GM11168 (cell line): ENCODE data around the gene LCP2.

Source experiments
- in situ Hi-C: fragments of 300-500 bp; cut with MboI; formaldehyde crosslinking; loops from one replicate; pipeline ENCODE4 v1.12.0; 2022; ENCODE audit warnings: low sequenced_read_pairs; ENCODE audit not compliant: unreplicated experiment

LCP2 gene

DNA sequence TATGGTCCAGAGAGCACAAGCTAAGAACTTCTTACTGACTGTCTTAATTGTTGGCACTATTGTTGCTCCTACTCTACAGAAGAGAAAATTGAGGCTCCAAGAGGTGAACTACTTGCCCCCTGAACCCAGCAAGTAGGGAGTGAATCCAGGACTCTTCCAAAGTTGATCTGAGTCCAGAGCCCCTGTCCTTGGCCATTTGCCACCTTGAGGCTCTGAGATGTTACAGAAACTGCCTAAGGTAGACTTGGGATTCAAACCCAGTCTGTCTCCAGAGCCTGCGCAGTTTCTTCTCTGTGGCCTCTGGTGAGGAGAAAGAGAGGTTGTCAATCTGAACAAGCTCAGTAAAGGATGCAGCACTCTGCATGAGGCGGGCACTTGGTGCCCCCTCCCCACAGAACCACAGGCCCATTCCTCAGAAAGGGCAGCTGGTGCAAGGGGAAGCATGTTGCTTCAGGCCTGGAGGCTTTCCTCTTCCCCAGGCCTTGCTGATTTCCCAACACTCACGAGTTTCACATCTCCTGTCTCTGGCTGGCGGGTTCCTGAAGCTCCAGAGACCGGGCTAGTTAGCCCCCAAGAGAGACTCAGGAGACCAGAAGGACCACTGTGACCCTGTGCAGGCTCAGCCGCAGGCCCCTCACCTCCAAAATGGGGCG, 2.9 kb upstream of the LCP2 start:
- in situ Hi-C loops, result no loop called here

DNA sequence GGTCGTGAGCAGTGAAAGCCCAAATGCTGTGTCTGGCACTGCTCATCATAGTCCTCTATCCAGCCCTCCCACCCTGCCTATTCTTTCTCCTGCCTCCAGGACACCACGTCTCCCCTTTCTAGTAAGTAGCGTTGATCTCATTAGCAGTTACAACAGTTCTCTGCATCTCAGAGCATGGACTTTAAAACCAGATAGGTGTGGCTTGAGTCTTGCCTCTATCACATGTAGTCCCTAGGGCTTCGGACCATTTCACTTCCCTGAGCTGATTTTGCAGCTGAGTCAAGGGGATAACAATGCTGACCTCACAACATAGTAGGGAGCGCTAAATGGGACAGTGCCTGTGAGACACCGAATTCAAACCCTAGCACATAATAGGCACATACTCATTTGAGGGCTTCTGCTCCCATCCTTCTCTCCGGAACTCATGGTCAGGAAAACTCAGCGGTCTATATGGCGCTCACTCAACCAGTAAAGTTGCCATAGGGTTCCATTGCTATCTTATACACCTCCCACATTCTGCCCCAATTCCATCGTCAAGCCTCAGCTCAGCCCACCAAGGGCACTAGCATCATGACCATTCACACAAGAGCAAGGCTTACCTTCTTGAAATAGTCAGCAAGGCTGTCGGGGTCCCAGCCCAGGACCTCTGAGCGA, 515 bp downstream of the LCP2 start:
- in situ Hi-C loops, result no loop called here

DNA sequence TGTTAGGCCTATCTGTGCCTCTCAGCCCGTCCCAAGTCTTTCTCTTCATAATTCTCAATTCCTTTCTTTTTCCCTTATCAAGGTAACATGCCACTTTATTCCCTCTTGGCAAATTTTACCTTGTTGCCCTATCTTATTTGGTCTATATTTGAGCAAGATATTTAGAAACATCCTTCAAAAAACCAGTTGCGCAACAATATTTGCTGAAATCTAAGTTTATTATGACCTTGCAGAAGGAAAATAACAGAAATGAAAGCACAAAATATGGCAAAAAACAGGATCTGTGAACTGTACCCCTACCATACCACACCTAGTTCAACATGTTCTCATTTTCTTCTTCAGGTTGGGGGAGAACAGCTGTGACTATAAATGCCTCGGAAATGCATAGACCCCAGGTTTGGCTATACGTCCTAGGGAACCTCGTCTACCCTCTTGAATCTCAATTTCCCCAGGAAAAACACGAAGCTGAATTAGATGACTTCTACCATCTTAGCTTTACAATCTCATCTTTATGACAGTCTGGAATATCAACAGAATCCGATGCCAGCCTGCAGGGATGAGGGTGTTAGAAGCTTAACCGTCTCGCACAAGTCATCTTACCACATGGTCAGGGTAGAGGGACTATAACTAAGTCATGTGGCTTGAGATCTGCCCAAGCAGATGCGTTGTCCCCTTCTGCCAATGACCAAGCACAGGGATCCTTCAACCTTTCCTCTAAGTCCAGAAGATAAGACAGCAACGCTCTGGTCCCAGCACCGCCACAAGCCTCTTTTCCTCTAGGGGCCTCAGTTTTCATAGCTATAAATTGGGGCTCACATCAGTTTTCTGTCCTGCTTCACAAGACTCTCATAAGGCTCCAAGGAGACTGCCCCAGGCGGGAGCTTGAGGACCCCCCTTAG, 1.3 kb downstream of the LCP2 start:
- in situ Hi-C loops, result no loop called here

DNA sequence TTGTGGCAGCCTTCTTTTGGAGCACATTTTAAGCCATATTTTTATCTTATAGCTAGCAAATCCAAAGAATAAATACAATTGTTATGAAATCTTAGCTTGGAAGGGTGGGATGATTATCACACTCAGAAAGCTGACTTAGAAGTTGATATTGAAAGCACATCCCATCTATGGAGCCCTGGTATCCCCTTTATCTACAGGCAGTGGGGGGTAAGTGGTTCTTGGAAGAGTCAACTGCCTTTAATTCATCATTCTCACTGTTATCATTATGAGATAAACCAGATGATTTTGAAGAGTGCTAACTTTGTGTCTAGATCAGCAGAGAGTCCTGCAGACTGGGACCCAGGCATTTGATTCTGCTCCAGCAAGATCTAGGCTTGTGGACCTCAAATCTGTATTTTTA, 3.0 kb downstream of the LCP2 start:
- in situ Hi-C loops, result no loop called here

DNA sequence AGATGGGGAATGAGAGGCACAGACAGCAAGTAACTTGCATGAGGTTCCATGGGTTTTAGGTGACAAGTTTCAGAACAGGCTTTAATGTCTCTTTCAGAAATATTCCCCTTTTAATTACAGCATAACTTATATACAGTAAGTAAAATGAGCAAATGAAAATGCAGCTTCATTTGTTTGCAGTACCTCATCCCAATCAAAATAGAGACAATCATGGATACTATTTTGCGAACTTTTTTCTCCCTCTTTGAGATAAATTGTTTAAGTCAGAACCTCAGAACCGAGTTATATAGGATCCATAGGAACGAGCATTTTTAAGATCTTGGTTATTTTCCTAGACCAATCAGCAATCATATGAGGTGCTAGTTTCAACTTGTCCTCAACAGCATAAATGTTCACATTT, 3.5 kb downstream of the LCP2 start:
- in situ Hi-C loops, result no loop called here

DNA sequence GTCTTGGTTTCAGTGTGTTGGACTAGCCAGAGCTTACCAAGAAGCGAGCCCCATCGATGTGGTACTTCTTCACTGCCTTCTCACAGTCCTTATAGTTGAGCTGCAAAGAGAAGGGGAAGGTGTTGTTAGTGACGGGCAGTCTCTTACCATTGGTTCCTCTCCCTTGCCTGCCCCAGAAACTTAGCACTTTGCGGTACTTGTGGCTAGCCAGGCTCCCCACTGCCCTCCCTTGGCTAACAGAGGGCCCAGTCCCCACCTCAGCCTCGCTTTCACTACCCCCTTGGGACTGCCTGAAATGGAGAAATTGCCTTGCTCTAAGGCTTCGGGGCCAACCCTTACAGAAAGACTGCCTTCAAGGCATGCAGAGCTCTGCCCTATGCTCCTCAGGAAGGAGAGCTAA, 4.3 kb downstream of the LCP2 start:
- in situ Hi-C loops, result no loop called here

DNA sequence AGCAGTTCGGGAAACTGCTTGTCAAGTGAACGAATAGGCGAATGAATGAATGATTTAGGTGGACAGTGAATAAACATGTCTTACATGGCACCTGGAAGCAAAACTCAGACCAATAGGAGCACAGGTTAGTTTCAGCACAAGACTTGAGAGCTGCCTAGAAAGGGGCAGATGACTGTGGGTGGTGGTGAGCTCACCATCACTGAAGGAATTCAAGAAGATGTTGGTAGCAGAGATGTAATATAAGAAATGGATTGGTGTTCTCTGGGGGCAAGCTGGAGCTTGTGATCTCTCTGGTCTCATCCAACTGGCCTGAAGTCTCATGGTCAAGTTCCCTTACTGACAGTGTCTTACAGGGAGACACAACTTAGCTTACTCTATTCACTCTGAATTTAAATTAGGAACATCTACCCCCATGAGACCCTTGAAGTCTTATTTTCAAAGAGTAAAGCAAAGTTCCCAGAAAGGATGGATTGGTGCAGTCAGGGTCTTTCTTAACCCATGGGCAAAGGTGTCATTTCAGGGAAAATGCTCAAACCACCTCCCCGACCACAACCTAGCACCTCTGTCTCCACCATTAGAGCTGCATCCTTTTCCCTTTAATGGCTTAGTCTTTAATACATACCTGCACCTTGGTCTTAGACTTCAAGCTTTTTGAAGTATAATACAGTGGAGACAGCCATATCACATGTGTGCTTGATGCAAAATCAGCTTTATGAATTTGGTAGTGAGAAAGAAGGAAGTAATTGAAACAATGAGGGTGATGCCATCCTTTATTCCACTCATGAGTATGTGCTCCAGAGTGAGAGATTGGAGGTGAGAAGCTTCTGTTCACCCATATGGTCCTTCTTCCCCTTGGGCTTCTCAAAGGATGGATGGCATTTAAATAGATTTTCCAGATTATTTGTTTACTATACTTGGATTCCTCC, 5.1 kb downstream of the LCP2 start:
- in situ Hi-C loops, result no loop called here

DNA sequence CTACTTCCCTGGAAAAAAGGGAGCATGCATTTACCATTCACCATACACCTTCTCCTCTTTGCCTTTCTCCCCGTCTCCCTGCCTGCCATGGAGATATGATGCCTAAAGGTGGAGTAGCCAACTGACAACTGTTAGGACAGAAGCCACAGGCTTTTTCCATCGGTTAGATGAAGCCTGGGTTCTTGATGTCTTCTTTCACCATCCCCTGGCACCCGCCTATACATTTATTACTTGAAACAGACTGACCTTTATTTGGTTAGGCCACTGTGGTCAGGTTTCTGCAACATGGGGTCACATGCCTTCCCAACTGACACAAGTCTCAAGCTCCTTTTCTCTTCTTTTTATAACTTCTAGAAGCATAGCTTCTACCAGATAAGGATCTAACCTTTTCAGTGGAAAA, 7.1 kb downstream of the LCP2 start:
- in situ Hi-C loops, result no loop called here

DNA sequence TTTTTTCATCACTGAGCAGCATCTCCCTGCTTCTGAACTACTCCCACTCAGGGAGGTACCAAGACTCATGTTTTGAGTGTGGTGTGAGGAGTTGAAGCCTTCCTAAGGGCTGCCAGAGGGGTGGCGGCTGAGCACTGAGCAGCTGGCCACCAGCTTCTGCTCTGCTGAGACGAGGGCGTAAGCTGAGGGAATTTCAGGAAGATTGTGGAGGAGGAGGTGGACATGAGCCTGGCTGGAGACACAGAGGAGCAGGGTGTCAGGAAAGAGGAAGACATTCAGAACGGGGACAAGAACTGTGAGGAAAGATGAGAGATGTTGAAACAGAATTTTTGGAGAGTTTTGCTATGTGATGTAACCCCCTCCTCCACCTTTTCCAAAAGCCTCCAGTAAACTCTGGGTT, 7.8 kb downstream of the LCP2 start:
- in situ Hi-C loops, result no loop called here

DNA sequence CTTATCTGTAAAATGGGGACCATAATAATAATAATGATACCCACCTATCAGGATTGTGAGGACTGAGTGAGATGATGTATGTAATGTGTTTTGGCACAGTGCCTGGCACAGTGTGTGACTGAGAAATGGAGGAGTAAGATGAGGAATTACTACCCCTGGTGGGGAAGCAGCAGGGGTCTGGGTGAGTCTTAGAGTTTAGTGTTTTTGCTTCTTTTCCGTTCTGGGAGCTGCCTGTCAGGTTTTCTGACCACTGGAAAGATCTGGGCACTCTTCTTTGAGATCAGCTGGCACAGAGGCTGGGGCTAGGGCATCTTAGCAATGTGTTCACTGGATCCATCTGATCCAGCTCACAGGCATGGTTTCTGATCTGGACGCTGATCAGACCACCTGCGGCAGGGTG, 8.5 kb downstream of the LCP2 start:
- in situ Hi-C loops, result no loop called here

DNA sequence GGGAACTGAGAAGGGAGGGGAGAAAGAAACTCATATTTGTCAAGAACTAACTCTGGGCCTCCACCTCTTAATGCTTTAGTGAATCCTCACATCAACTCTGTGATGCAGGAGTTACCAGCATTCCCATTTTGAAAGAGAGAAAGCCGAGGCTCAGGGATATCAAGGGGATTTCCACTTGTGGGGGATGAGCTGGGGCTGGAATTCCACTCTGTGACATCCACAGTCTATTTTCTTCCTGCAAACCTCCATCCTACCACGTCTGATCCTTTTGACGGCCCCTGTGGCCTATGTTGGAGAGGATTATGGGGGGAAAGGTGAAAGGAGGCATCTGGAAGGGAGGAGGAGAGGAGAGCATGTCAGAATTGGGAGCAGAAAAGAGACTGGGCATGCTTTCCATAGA, 9.0 kb downstream of the LCP2 start:
- in situ Hi-C loops, result no loop called here

DNA sequence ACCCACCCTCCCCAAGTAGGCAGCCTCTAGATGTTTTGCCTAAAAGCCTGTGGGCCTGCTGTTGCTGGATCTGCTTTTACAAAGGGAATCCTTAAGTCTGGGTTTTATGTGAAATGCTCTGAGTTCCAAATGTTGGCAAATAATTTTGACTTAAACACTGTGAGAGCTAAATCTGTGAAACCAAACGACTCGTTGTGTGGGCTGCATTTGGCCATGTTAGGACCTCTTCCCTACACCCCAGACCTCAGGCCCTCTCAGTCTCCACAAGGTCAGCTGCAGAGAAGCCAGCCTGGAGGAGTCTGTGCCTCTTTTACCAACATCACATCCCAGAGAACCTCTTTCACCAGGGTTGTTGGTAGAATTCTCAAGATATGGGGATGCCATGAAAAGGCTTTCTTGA, 9.4 kb downstream of the LCP2 start:
- in situ Hi-C loops, result no loop called here

DNA sequence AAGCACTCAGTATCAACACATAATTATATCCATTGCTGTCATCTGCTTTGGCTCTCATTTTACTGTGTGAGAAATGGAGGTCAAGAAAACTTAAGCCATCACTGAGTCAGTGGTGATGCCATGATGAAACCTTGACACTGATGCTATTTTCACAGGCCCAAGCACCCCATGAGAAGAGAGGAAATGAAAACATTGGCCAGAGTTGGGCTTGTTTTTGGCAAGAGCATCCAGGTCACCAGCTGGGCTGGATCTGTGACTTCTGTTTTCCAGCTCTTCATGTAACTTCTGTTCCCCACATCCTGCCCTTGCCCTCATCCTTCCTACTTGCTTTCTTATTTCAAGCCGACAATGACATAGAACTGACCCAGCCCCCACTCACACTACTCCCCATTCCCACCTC, 10.0 kb downstream of the LCP2 start:
- in situ Hi-C loops, result no loop called here

DNA sequence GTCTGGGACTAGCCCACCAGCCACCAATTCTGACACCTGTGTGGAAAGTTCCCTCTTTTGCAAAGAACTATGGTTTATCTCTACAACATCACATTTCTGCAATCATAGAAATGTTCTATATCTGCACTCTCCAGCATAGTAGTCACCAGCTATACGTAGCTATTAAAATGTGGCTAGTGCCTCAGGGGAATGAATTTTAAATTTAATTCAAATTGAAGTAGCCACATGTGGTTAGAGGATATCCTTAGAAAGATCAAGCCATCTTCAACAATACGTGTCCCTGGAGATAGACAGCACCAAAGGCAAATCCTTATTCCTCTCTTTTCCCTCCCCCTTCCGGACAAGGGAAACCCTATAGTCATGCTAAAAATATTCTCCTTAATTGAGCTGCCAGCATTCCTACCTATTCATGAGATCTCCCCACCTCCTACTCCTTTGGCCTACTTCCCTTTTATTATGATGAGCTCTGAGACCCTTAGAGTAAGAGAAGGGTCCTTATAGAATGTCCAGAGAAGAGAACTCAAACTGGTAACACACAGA, 11.1 kb downstream of the LCP2 start:
- in situ Hi-C loops, result no loop called here

DNA sequence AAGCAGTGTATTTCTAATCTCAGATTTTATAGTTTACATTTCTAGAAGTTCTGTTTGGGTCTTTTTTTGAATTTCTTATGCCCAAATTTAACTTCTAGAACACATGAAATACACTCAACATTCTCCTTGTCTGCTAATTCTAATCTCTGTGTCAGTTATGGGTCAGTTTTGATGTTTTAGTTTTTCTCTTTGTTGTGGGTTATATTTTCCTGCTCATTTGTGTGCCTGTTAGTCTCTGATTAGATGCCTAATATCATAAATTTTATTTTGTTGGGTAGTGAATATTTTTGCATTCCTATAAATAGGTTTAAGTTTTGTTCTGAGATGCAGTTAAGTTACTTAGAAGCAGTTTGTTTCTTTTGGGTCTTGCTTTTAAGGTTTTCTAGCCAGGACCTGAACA, 12.4 kb downstream of the LCP2 start:
- in situ Hi-C loops, result no loop called here

DNA sequence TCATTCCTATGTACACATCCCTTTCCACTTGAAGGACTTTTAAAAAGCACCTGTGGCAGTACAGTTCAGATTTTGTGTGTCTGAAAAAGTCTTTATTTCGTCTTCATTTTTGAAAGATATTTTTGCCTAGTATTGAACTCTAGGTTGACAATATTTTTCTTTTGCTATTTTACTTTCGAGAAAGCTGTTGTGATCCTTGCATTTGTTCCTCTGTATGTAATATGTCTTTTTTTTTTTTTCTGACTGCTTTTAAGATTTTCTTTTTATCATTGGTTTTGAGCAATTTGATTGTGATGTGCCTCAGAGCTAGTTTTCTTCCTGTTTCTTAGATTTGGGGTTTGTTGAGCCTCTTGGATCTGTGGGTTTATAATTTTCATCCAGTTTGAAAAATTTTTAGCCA, 13.3 kb downstream of the LCP2 start:
- in situ Hi-C loops, result no loop called here

DNA sequence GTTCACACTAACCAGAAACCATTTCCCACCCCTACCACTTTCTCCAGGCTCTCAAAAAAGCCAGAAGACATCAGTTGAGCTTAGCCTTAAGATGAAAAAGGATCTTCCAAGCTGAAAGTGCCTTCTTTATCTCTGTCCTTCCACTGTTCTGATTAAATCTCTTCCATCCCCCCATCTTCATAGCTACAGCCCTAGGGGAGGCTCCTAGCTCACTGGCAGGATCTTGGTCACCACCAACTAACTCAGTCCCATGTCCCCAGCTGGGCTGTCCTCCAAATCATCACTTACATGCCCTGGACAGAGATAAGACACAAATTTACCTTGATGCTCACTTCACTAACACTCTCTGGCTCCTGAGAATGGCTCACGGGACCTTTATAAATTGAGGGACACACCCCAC, 14.3 kb downstream of the LCP2 start:
- in situ Hi-C loops, result no loop called here

DNA sequence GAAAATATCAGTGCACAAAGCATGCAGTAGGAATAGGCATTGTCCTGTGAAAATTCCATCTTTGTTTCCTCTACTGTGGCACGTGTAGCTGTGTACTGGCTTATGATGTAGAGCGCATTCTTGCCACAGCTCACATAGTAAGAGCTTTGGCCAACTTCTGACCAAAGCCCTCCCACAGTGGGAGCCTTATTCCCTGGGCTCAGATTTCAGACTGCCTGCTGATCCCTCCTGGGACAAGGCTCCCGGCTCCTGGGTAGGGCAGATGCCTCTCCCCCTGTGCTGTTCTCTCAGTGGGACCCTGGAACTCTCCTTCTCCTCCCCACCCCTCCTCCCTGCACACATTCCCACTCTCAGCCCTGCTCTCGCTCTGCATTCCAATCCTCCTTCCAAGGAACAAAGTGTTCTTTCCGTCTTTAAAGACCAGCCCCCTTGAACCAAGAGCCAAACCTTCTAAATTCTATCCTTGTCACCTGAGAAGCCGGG, 17.5 kb downstream of the LCP2 start:
- in situ Hi-C loops, result no loop called here

DNA sequence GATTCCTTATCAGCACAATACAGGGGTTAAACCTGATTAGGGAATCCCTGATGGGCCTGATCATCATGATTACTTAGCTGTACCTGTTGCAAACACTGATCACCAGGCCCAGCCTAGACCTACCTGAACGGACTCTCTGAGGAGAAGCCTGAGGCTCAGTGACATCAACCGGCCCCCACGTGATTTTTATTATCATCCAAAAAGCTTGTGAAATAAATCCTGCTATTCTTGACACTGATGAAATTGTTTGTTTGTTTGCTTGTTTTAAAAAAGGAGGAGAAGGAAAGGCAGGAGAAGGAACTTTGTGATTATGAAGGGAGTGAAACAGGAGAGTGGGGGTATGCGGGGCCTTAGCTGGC, 18.1 kb downstream of the LCP2 start:
- in situ Hi-C loops, result no loop called here
